ENCODE measurements around the gene ZMYM4. TPM values are rescaled to one million over a fixed set of nuclear protein-coding genes. Genes with fewer than 3 reads are reported as not detected.

The ZMYM4 gene
- total RNA-seq, 1 experiment from 2014 or later = 66.0 TPM

- peaks cover 29 to 63% (median 62%) of the 10 kb centered on the region in 3 experiments; a peak in 6 of 7 replicates for H3K36me3 Mint-ChIP-seq (ENCODE audit: insufficient read depth in 1 of 3, low read depth in 3 of 3)
- Histone ChIP-seq H3T11ph (ENCODE audit: low read length) (no peak overlapping the region), H3K56ac (ENCODE audit: insufficient read length, low read depth, low read length) (no peak overlapping the region), H2BK120ac (ENCODE audit: low read depth, low read length, poor library complexity, severe bottlenecking) (no peak overlapping the region), H4K8ac (replicated peaks; ENCODE audit: insufficient read length, low read depth, low read length) (no peak overlapping the region), H4K20me1 (ENCODE audit: control insufficient read depth, insufficient read depth, insufficient read length) (no peaks in the 10 kb centered on the region), H2BK5ac (ENCODE audit: insufficient read length, low read length) (no peak overlapping the region), H4K5ac (ENCODE audit: insufficient read length, low read depth, low read length) (no peak overlapping the region), H3K79me2 (ENCODE audit: insufficient read depth, low read length) (no peaks in the 10 kb centered on the region), H2AK5ac (ENCODE audit: insufficient read length, low read length) (no peak overlapping the region), H2BK15ac (ENCODE audit: low read depth, low read length) (no peak overlapping the region), H3K27me3 (ENCODE audit: insufficient read depth, low read length) (no peaks in the 10 kb centered on the region), H3K23me2 (ENCODE audit: insufficient read length, low read depth, low read length, poor library complexity, severe bottlenecking) (no peaks in the 10 kb centered on the region), H3K4me1 (ENCODE audit: insufficient read depth, low read length) (peaks cover 2% of the 10 kb centered on the region; the same call in 1 of the 2 replicates), H2AFZ (ENCODE audit: low read length) (no peak overlapping the region), H3K14ac (ENCODE audit: insufficient read depth, low read length) (no peak overlapping the region), H3K9me3 (ENCODE audit: control insufficient read depth, low read depth, low read length) (no peaks in the 10 kb centered on the region), H3K27ac (ENCODE audit: insufficient read length, low read depth, low read length) (no peak overlapping the region), H3K9ac (ENCODE audit: extremely low read depth, insufficient read length, low read length) (no peak overlapping the region), H2BK20ac (ENCODE audit: low read depth, low read length, poor library complexity, severe bottlenecking) (no peak overlapping the region), H3K18ac (ENCODE audit: insufficient read length, low read depth, low read length) (no peak overlapping the region), H3K23ac (ENCODE audit: insufficient read length, low read depth, low read length) (no peak overlapping the region), H3K4me2 (ENCODE audit: insufficient read depth, insufficient read length, low read length) (no peak overlapping the region), H2BK12ac (ENCODE audit: insufficient read length, low read depth, low read length) (no peak overlapping the region), H3K79me1 (ENCODE audit: insufficient read depth, low read depth, low read length, poor library complexity, severe bottlenecking) (no peaks in the 10 kb centered on the region), H3K4ac (ENCODE audit: low read depth, low read length) (no peak overlapping the region), H4K91ac (ENCODE audit: insufficient read length, low read depth, low read length) (no peak overlapping the region)
- H3K4me3 Mint-ChIP-seq = no peak overlapping the region
- H3K9me3 Mint-ChIP-seq = peaks cover 0 to 3% of the 10 kb centered on the region in 2 experiments; a peak in 1 of 5 replicates
- no peak for TF ChIP-seq CTCF (conservative IDR thresholded peaks at IDR 0.05)
- no peak for DNase-seq
- no peaks in the 10 kb centered on the region for H3K27me3 Mint-ChIP-seq (ENCODE audit: low read depth)
- H3K27ac Mint-ChIP-seq = peak overlapping the region in 1 of 3 experiments; percentile 33; a peak in 2 of 7 replicates
- H3K4me1 Mint-ChIP-seq = peaks cover 5 to 12% of the 10 kb centered on the region in 2 experiments
- no CpG with 5 or more reads among the region's 10 CpGs for WGBS (ENCODE audit: extremely low coverage, insufficient read length, low lambda C conversion rate)
These were observed 163.7 kb downstream of the ZMYM4 start for GRCh38 chr1:35432231-35432630.

Data from H9 (cell line).